Choroid plexus epithelial cell (primary cell): ENCODE data around the gene LSM3.

Source experiments
- DNase-seq: peaks from one replicate; pipeline ENCODE4 v3.0.0-alpha.2; 2010; ENCODE audit warnings: low read depth
- H3K4me3 ChIP-seq: 2 replicates; pipeline ENCODE4 v1.5.1; 2011; ENCODE audit warnings: low read depth, mild to moderate bottlenecking, control low read depth, low read length, moderate library complexity
- CTCF ChIP-seq: conservative IDR thresholded peaks from 2 replicates; pipeline ENCODE4 v1.5.1; 2011; ENCODE audit warnings: low read depth, mild to moderate bottlenecking, control low read depth, inconsistent platforms, low read length, moderate library complexity

Gene LSM3

GRCh38 chr3:14158370-14158769, 20.2 kb upstream of the LSM3 start:
- TF ChIP-seq CTCF, result no peak
- no peak for DNase-seq
- no peak overlapping the region for H3K4me3 ChIP-seq

- H3K4me3 ChIP-seq, result no peak overlapping the region
- DNase-seq, result no peak
- TF ChIP-seq CTCF, result no peak
These were observed 19.2 kb upstream of the LSM3 start for GRCh38 chr3:14159426-14159825.

- no peak overlapping the region for H3K4me3 ChIP-seq
- no peak for TF ChIP-seq CTCF
- no peak for DNase-seq
These were observed 17.3 kb upstream of the LSM3 start for GRCh38 chr3:14161282-14161681.

- H3K4me3 ChIP-seq, result no peak overlapping the region
- DNase-seq, result peak; percentile 48
- TF ChIP-seq CTCF, result no peak
These were observed 16.4 kb upstream of the LSM3 start for GRCh38 chr3:14162178-14162577.

- no peak overlapping the region for H3K4me3 ChIP-seq
- no peak for TF ChIP-seq CTCF
- peak; percentile 68 for DNase-seq
These were observed 11.6 kb upstream of the LSM3 start for GRCh38 chr3:14166877-14167603.

- no peak overlapping the region for H3K4me3 ChIP-seq
- DNase-seq, result no peak
- no peak for TF ChIP-seq CTCF
These were observed 9.2 kb upstream of the LSM3 start for GRCh38 chr3:14169435-14169834.

- no peak for TF ChIP-seq CTCF
- H3K4me3 ChIP-seq, result no peak overlapping the region
- peak; percentile 22 for DNase-seq
These were observed 8.7 kb upstream of the LSM3 start for GRCh38 chr3:14169871-14170270.
